GM21515 (cell line): Measurements from ENCODE around the gene HIVEP2.
A peak's percentile ranks its signal among the peaks of the same experiment; 100 is the strongest.

Experiments
- ATAC-seq: cut with Tn5 transposase; IDR thresholded peaks from one replicate; pipeline ENCODE4 v1.9.1; 2021; ENCODE audit not compliant: unreplicated experiment

HIVEP2 gene

GRCh38 chr6:142918339-142919042, 26.5 kb downstream of the HIVEP2 start:
- ATAC-seq = no peak

DNA sequence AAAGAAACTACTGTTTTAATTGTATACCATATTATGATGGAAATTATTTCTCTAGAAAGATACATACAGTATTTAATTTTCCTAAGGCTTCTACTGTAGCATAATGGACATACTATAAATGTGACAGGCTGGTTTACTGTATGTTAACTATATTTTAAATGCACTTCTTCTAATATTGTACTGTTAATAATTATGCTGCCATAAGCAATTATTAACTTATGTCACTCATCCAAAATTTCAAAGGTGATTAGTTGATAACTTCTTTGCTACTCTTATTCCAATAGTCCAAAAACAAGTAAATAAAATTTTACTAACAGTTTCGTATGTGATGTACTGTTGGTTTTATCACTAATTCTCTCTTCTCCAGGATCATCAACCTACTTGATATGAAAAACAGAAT, 28.1 kb downstream of the HIVEP2 start:
- no peak for ATAC-seq

DNA sequence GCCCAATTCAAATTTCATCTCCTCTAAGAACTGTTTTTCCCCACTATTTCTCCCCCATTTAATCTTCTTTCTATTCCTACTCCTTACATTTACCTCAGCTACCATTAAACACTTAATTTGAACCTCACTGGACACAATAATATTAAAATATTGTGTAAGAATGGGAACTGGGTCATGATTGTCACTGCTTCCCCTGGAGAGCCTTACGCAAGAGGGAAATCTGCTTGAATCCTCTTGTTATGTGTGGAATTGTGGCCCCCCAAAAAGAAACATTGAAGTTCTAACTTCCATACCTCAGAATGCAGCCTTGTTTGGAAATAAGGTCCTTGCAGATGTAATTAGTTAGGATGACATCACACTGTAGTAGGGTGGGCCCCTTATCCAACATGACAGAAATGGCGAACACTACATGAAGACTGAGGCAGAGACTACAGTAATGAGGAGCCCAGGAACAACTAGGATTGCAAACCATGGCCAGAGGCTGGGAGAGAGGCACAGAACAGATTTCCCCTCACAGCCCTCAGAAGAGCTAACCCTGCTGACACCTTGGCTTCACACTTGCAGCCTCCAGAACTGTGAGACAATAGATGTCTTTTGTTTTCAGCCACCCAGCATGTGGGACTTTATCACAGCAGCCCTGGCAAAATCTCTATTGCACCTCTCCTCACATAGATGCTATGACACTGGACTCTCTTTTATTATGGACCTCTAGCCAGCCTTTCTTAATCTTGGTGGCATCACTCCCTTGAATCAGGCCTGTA, 29.9 kb downstream of the HIVEP2 start:
- no peak for ATAC-seq

DNA sequence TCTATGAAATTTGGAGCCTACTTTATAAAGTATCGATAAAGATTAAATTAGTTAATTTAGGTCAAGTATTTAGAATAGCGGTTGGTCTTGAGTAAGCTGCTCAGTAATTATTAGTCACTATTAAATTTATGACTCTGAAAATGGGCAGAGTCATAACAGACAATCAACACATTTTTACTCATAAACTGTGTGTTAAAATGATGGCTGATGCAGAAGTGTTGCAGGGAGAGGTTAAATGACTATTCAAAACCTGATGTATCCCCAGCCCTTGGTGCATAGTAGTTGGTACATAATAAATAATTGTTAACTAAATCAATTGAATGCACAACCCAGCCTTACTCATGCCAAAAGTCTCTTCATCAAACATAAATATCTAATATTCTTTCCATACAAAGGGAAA, 30.6 kb downstream of the HIVEP2 start:
- no peak for ATAC-seq

GRCh38 chr6:142913511-142914047, 31.4 kb downstream of the HIVEP2 start:
- ATAC-seq = peak; percentile 96

DNA sequence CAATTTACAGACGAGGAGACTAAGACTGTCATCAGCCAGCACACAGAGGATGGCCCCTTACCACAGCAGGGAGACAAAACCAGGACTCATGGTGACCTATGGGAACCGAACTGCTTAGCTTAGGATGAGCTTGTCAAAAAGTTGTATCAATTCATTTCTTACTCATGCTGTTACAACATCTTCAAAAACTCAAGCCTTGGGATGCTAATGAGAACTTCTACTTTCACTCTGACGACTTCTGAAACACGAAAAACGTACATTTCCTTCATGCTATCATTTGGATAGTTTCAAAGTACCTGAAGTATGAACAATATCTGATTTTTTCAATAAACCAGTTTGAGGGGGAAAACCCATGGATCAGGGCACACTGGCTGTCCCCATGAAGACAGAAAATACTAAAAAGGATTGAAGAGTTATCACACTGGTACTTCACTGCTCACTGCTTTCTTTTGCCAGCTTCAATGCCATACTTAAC, 31.9 kb downstream of the HIVEP2 start:
- ATAC-seq = peak; percentile 54

- no peak for ATAC-seq
These were observed 32.9 kb downstream of the HIVEP2 start for GRCh38 chr6:142912125-142912524.

DNA sequence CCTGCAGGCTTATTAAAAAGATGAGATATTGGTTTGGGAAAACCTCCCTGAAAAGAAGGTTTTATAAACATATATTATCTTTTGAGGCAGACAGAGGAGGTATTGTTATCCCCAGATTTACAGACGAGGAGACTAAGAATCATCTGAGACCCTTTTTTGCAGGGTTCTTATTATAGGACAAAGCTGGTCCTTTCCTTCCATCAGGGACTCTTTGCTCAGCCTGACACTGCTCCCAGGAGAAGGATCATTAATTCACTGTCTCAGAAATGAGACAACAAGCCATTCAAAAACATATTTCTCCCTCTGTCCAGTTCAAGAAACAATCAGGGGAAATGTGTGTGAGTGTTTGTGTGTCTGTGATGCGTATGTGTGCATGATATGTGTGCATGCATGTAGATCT, 33.5 kb downstream of the HIVEP2 start:
- no peak for ATAC-seq

DNA sequence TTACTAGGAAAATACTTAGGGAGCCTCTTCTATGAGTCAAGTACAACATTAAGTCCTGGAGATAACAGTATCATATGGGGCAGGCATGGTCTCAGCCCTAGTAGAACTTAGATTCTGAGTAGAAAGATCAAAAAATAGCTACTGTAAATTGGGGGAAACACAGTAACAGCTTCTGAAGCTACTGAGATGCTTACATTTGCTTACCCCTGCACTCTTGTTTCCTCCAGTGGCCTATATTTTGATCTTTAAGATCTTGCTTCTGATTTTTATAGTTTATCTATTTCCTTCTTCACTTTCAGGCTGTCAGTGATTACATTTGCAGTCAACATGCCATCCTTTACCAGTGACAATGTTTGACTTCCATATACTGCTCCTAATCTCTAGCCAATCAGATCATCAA, 35.3 kb downstream of the HIVEP2 start:
- no peak for ATAC-seq

DNA sequence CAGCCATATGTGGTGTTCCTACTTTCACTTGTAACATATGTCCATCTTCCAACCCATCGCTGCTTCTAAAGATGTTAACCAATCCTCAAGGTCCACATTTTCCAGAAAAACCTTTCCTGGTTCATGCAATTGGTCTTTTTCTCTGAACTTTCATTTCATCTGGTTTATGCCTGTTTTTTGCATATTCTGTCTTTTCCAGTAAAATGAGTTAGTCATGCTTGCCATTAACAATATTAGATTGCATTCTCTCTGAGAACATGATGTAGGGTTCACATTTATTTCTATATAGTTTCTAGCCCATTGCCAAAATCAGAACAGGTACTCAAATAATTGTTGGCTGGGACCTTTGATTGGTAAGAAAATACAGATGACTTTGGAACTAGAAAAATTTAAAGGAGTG, 36.7 kb downstream of the HIVEP2 start:
- no peak for ATAC-seq

GRCh38 chr6:142907544-142907943, 37.4 kb downstream of the HIVEP2 start:
- ATAC-seq = peak; percentile 8

DNA sequence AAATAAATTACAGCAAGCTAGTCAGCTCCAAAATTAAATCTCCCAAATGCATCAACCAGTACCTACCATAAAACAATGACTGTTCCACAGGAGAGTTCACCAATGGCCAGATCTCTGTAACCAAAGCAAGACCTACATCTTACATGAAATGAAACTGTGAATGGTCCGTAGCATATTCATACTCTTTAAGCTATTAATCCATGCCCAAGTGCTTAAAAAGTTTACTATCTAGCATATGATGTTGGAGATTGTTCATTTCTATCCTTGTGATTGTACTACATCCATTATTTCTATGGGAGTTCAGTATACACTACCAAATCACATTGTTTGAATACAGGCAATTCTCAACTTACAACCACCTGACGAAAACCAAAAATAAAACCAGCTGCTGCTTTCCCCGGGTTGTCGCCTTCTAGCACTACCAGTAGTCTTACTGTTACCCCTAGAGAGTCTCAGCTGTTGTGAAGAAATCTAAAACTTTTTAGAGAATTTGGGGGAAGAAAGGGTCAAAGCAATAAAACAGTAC, 38.0 kb downstream of the HIVEP2 start:
- ATAC-seq = peak; percentile 75

GRCh38 chr6:142903812-142904211, 41.2 kb downstream of the HIVEP2 start:
- no peak for ATAC-seq

DNA sequence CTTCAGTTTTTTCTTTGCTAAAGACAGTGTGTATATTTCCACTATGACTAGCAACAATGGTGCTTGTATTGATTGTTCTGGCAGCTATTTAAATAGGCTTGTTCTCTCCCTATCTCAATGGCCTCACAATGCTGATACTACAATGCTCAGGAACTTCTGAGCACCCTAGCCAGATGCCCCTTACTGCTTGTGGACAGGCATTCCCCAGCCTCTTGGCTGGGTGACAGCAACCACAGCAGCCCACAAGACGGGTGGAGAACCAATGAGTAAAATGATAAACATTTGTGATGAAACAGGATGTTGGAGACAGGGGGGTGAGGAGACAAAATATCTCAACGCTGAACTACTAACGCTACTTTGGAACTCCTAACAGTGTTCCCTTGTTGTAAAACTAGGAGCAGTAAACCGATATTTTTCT, 42.3 kb downstream of the HIVEP2 start:
- ATAC-seq = peak; percentile 59

GRCh38 chr6:142901611-142902010, 43.4 kb downstream of the HIVEP2 start:
- no peak for ATAC-seq

GRCh38 chr6:142900227-142900971, 44.6 kb downstream of the HIVEP2 start:
- ATAC-seq = no peak

GRCh38 chr6:142898927-142899895, 45.8 kb downstream of the HIVEP2 start:
- no peak for ATAC-seq

DNA sequence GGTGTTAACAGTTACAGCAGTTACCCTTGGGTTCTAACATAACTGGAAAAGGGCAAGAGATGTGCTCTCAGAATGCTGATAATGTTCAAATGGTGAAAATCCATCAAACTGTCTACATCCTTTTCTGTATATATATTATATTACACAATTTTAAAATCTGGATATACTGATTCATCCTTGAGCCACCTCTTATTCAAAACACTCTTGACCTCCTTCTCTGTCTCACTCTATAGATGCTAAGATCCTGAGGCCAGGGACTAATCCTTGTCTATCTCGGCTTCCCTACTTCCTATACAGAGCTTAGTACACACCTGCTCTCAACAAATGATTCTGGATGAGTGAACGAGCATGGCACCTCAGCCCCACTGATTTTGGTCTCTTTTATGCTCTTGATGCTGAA, 47.3 kb downstream of the HIVEP2 start:
- no peak for ATAC-seq

GRCh38 chr6:142896732-142897131, 48.2 kb downstream of the HIVEP2 start:
- no peak for ATAC-seq

- no peak for ATAC-seq
These were observed 51.9 kb downstream of the HIVEP2 start for GRCh38 chr6:142893088-142893487.
